ENCODE results near the gene AK4. TPM values are rescaled to one million over a fixed set of nuclear protein-coding genes. Genes with fewer than 3 reads are reported as not detected.

AK4 gene
- total RNA-seq, 4 donors from 2014 or later: 1.4 to 2.6 (median 1.8) TPM

DNA sequence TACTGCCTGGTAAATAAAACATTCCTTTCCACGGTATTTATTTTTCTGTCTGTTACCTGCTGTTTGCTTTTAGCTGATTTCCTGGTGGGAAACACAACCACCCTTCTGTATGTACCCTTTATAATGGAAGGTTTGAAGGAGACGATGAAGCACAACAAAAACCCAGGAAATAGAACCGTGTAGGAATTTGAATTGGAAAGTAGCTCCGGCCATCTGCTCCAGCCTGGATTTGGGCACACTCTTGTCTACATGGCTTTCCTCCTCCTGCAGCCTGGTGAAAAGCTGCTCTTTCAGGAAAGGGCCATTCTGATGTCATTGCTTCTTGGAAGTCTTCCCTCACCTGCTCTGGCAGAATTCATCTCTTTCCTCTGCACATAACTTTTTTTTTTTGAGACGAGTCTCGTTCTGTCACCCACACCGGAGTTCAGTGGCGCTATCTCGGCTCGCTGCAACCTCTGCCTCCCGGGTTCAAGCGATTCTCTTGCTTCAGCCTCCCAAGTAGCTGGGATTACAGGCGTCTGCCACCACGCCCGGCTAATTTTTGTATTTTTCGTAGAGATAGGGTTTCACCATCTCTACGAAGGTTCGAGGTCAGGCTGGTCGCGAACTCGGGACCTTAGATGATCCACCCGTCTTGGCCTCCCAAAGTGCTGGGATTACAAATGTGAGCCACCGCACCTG lies 2.7 kb downstream of the AK4 start:
- Histone ChIP-seq H3K9me3 (no peaks in the 10 kb centered on the region), H3K27me3 (peaks cover 0 to 9% (median 0%) of the 10 kb centered on the region in 3 donors), H3K27ac (no peak overlapping the region), H3K36me3 (no peaks in the 10 kb centered on the region), H3K4me3 (no peak overlapping the region), H3K4me1 (peaks cover 4 to 5% of the 10 kb centered on the region in 2 donors)
- intact Hi-C loops (cut with DNase I; ENCODE audit: low total_unique reads): no loop called here
- no peak for TF ChIP-seq POLR2A (IDR thresholded peaks at IDR 0.05)
- TF ChIP-seq, protein P1, sequence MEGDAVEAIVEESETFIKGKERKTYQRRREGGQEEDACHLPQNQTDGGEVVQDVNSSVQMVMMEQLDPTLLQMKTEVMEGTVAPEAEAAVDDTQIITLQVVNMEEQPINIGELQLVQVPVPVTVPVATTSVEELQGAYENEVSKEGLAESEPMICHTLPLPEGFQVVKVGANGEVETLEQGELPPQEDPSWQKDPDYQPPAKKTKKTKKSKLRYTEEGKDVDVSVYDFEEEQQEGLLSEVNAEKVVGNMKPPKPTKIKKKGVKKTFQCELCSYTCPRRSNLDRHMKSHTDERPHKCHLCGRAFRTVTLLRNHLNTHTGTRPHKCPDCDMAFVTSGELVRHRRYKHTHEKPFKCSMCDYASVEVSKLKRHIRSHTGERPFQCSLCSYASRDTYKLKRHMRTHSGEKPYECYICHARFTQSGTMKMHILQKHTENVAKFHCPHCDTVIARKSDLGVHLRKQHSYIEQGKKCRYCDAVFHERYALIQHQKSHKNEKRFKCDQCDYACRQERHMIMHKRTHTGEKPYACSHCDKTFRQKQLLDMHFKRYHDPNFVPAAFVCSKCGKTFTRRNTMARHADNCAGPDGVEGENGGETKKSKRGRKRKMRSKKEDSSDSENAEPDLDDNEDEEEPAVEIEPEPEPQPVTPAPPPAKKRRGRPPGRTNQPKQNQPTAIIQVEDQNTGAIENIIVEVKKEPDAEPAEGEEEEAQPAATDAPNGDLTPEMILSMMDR (IDR thresholded peaks at IDR 0.05 in 4 of 5, conservative IDR thresholded peaks at IDR 0.05 in 1 of 5): no peak
- no peak for DNase-seq
- in situ Hi-C loops (cut with MboI; ENCODE audit: low sequenced_read_pairs in 4 of 4): no loop called here
- ATAC-seq: no peak

GRCh38 chr1:65151641-65152040 lies 3.6 kb downstream of the AK4 start:
- DNase-seq (no peak), ATAC-seq (no peak)
- TF ChIP-seq, protein P1 (IDR thresholded peaks at IDR 0.05 in 4 of 5, conservative IDR thresholded peaks at IDR 0.05 in 1 of 5): no peak
- TF ChIP-seq POLR2A (IDR thresholded peaks at IDR 0.05): no peak
- intact Hi-C loops (cut with DNase I; ENCODE audit: low total_unique reads) (no loop called here), in situ Hi-C loops (cut with MboI; ENCODE audit: low sequenced_read_pairs in 4 of 4) (no loop called here)
- Histone ChIP-seq H3K9me3 (no peaks in the 10 kb centered on the region), H3K27me3 (peaks cover 0 to 3% (median 0%) of the 10 kb centered on the region in 3 donors), H3K27ac (no peak overlapping the region), H3K4me1 (peaks cover 4 to 5% of the 10 kb centered on the region in 2 donors), H3K36me3 (no peaks in the 10 kb centered on the region), H3K4me3 (no peak overlapping the region)

DNA sequence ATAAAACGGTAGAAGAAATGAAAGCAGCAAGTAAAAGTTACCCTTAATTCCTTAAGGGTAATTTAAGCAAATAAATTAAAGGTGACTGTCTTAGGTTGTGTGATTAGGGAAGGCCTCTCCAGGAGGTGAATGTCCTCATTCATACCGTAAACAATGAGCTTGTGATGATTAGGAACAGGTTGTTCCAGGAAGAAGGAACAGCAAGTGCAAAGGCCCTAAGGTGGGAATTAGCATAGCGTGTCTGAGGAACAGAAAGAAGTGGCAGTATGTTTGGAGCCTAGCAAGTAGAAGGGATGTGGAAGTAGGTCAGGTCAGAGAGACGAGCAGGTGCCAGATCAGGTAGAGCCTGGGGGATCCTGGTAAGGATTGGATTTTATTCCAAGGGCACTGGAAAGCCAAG lies 5.6 kb downstream of the AK4 start:
- no peak for TF ChIP-seq POLR2A (IDR thresholded peaks at IDR 0.05)
- TF ChIP-seq, protein P1 (IDR thresholded peaks at IDR 0.05 in 4 of 5, conservative IDR thresholded peaks at IDR 0.05 in 1 of 5): no peak
- no peaks in the 10 kb centered on the region for H3K4me1 ChIP-seq
- DNase-seq: no peak
- in situ Hi-C loops (cut with MboI; ENCODE audit: low sequenced_read_pairs in 4 of 4): no loop called here
- no peak overlapping the region for H3K27ac ChIP-seq
- intact Hi-C loops (cut with DNase I; ENCODE audit: low total_unique reads): no loop called here
- no peaks in the 10 kb centered on the region for H3K9me3 ChIP-seq
- ATAC-seq: no peak
- H3K27me3 ChIP-seq: no peaks in the 10 kb centered on the region
- H3K36me3 ChIP-seq: no peaks in the 10 kb centered on the region
- H3K4me3 ChIP-seq: no peak overlapping the region

GRCh38 chr1:65156910-65157545 lies 9.0 kb downstream of the AK4 start:
- Histone ChIP-seq H3K4me1 (no peaks in the 10 kb centered on the region), H3K27ac (no peak overlapping the region), H3K27me3 (no peaks in the 10 kb centered on the region), H3K9me3 (no peaks in the 10 kb centered on the region), H3K4me3 (no peak overlapping the region), H3K36me3 (no peaks in the 10 kb centered on the region)
- in situ Hi-C loops (cut with MboI; ENCODE audit: low sequenced_read_pairs in 4 of 4) (no loop called here), intact Hi-C loops (cut with DNase I; ENCODE audit: low total_unique reads) (no loop called here)
- ATAC-seq (no peak), DNase-seq (no peak)
- TF ChIP-seq, protein P1 (IDR thresholded peaks at IDR 0.05 in 4 of 5, conservative IDR thresholded peaks at IDR 0.05 in 1 of 5): no peak
- no peak for TF ChIP-seq POLR2A (IDR thresholded peaks at IDR 0.05)
